CD4-positive, CD25-positive, alpha-beta regulatory T cell (primary cell): ENCODE results near the gene GNG3. TPM values are rescaled to one million over a fixed set of nuclear protein-coding genes. Genes with fewer than 3 reads are reported as not detected.
A peak's percentile ranks its signal among the peaks of the same experiment; 100 is the strongest.

Source experiments
- ATAC-seq, 2 donors: fragments of 150-1000 bp; cut with Tn5 transposase; one replicate each; pipeline ENCODE4 v1.10.0; 2021; ENCODE audit warnings: low read depth in 2 of 2, moderate number of reproducible peaks in 2 of 2, moderate library complexity in 1 of 2
- DNase-seq, 3 donors: peaks; one replicate each; pipeline versions ENCODE4 v3.0.0 to v3.0.0-alpha.2; 2012 to 2022; ENCODE audit warnings: mixed read lengths in 1 of 3
- H3K27ac ChIP-seq: one replicate; pipeline ENCODE4 v1.7.0; 2013; ENCODE audit warnings: mild to moderate bottlenecking, low read length; ENCODE audit not compliant: insufficient read depth, poor library complexity, severe bottlenecking
- H3K27me3 ChIP-seq: one replicate; pipeline ENCODE4 v1.7.0; 2013; ENCODE audit warnings: low read length; ENCODE audit not compliant: control insufficient read depth, insufficient read depth
- H3K36me3 ChIP-seq: one replicate; pipeline ENCODE4 v1.7.0; 2013; ENCODE audit warnings: mild to moderate bottlenecking, low read length, moderate library complexity; ENCODE audit not compliant: control insufficient read depth, insufficient read depth
- H3K4me1 ChIP-seq: 2 replicates; pipeline ENCODE4 v1.7.0; 2013; ENCODE audit warnings: mild to moderate bottlenecking, low read length; ENCODE audit not compliant: insufficient read depth, control insufficient read depth, poor library complexity, severe bottlenecking
- H3K4me3 ChIP-seq: one replicate; pipeline ENCODE4 v1.7.0; 2013; ENCODE audit warnings: low read depth, mild to moderate bottlenecking, low read length, moderate library complexity
- H3K9me3 ChIP-seq, 2 experiments: 1 replicate in 1 of 2; 2 replicates in 1 of 2; pipeline ENCODE4 v1.7.0; 2013; ENCODE audit warnings: low read length in 2 of 2, mild to moderate bottlenecking in 1 of 2, moderate library complexity in 1 of 2; ENCODE audit not compliant: control insufficient read depth in 2 of 2
- H3K27ac Mint-ChIP-seq, 3 donors: one replicate each; pipeline ENCODE4 v1.8.0; 2020 to 2022; ENCODE audit warnings: mild to moderate bottlenecking in 3 of 3, mixed read lengths in 3 of 3, moderate library complexity in 2 of 3
- H3K27me3 Mint-ChIP-seq: one replicate; pipeline ENCODE4 v1.8.0; 2022; ENCODE audit warnings: mild to moderate bottlenecking, mixed read lengths
- H3K36me3 Mint-ChIP-seq: one replicate; pipeline ENCODE4 v1.8.0; 2020; ENCODE audit warnings: mixed read lengths
- H3K4me1 Mint-ChIP-seq, 4 donors: one replicate each; pipeline ENCODE4 v1.8.0; 2020 to 2022; ENCODE audit warnings: mixed read lengths in 4 of 4, mild to moderate bottlenecking in 1 of 4
- H3K4me3 Mint-ChIP-seq, 4 donors: one replicate each; pipeline ENCODE4 v1.8.0; 2020 to 2022; ENCODE audit warnings: mild to moderate bottlenecking in 4 of 4, mixed read lengths in 4 of 4, moderate library complexity in 3 of 4
- H3K9me3 Mint-ChIP-seq, 7 donors: one replicate each; pipeline ENCODE4 v1.8.0; 2020 to 2022; ENCODE audit warnings: mixed read lengths in 7 of 7, mild to moderate bottlenecking in 3 of 7, moderate library complexity in 2 of 7
- polyA plus RNA-seq, 4 donors: library from polyadenylated mRNA; unstranded; fragments of 300-500 nt; fragmentation: Illumina TruSeq; gene quantifications; one replicate each; pipeline ENCODE4 v1.2.3, GENCODE V29; 2021
- total RNA-seq: library from RNA; stranded (reverse); gene quantifications from one replicate; pipeline ENCODE4 v1.2.3, GENCODE V29; 2022

GNG3 gene
- total RNA-seq (not detected), polyA plus RNA-seq (under 1 TPM in 2 of 4 donors, not detected in 2; 0.21 to 0.72 TPM)

- Mint-ChIP-seq H3K9me3 (no peaks in the 10 kb centered on the region), H3K27me3 (no peaks in the 10 kb centered on the region), H3K4me1 (peaks cover 0 to 57% (median 26%) of the 10 kb centered on the region in 4 donors), H3K4me3 (peak within 1 kb of the TSS; percentile 91 to 99 (median 92)), H3K27ac (peak within 1 kb of the TSS; percentile 95 to 100 (median 99)), H3K36me3 (peaks cover 4% of the 10 kb centered on the region)
- peak within 1 kb of the TSS; percentile 95 for H3K27ac ChIP-seq
- H3K9me3 ChIP-seq, result no peaks in the 10 kb centered on the region
- H3K27me3 ChIP-seq, result no peaks in the 10 kb centered on the region
- DNase-seq (no peak), ATAC-seq (no peak)
- H3K36me3 ChIP-seq, result peaks cover 9% of the 10 kb centered on the region
- peak within 1 kb of the TSS; percentile 95 for H3K4me3 ChIP-seq
- H3K4me1 ChIP-seq, result peaks cover 43% of the 10 kb centered on the region
Measured at GRCh38 chr11:62707277-62707861, at the start of gene GNG3, which contains the start of gene BSCL2. GNG3 (plus strand) TSS chr11:62707676; CDS start chr11:62708296, 620 bp downstream. BSCL2 (minus strand) TSS chr11:62707424; CDS start chr11:62707195, 229 bp downstream.

- H3K4me3 ChIP-seq, result peak overlapping the region; percentile 93
- H3K36me3 ChIP-seq, result peaks cover 17% of the 10 kb centered on the region
- no peaks in the 10 kb centered on the region for H3K9me3 ChIP-seq
- Mint-ChIP-seq H3K4me3 (peak overlapping the region; percentile 96 to 100 (median 97)), H3K4me1 (peaks cover 0 to 55% (median 27%) of the 10 kb centered on the region in 4 donors), H3K36me3 (peaks cover 7% of the 10 kb centered on the region), H3K9me3 (no peaks in the 10 kb centered on the region), H3K27me3 (peaks cover 4% of the 10 kb centered on the region), H3K27ac (peak overlapping the region; percentile 91 to 97 (median 93))
- peak overlapping the region; percentile 89 for H3K27ac ChIP-seq
- H3K4me1 ChIP-seq, result peaks cover 41% of the 10 kb centered on the region
- ATAC-seq, result peak; percentile 45 to 57
- DNase-seq, result peak in 2 of 3 donors; percentile 48 to 83
- H3K27me3 ChIP-seq, result no peaks in the 10 kb centered on the region
Measured at GRCh38 chr11:62664405-62665074, 42.9 kb upstream of the GNG3 start.

- H3K27me3 ChIP-seq, result no peaks in the 10 kb centered on the region
- peak within 1 kb of the TSS; percentile 89 for H3K27ac ChIP-seq
- H3K4me3 ChIP-seq, result peak within 1 kb of the TSS; percentile 93
- ATAC-seq (peak; percentile 92 to 94), DNase-seq (peak; percentile 90 to 96 (median 94))
- Mint-ChIP-seq H3K4me1 (peaks cover 1 to 60% (median 30%) of the 10 kb centered on the region in 4 donors), H3K36me3 (peaks cover 7% of the 10 kb centered on the region), H3K27me3 (peaks cover 4% of the 10 kb centered on the region), H3K9me3 (no peaks in the 10 kb centered on the region), H3K27ac (peak within 1 kb of the TSS; percentile 91 to 97 (median 93)), H3K4me3 (peak within 1 kb of the TSS; percentile 96 to 100 (median 97))
- H3K36me3 ChIP-seq, result peaks cover 17% of the 10 kb centered on the region
- no peaks in the 10 kb centered on the region for H3K9me3 ChIP-seq
- H3K4me1 ChIP-seq, result peaks cover 41% of the 10 kb centered on the region
Measured at GRCh38 chr11:62665075-62665598, 42.3 kb upstream of the GNG3 start, which contains the start of the genes C11orf98 and CSKMT. C11orf98 (minus strand) TSS chr11:62665210; CDS start chr11:62665169, 41 bp downstream. CSKMT (plus strand) TSS chr11:62665312; CDS start chr11:62665880, 568 bp downstream.

- Histone ChIP-seq H3K9me3 (no peaks in the 10 kb centered on the region), H3K4me1 (peaks cover 42% of the 10 kb centered on the region), H3K4me3 (peak overlapping the region; percentile 93), H3K27ac (peak overlapping the region; percentile 89), H3K36me3 (peaks cover 17% of the 10 kb centered on the region), H3K27me3 (no peaks in the 10 kb centered on the region)
- Mint-ChIP-seq H3K27me3 (peaks cover 4% of the 10 kb centered on the region), H3K4me3 (peak overlapping the region; percentile 96 to 100 (median 97)), H3K4me1 (peaks cover 5 to 66% (median 33%) of the 10 kb centered on the region in 4 donors), H3K9me3 (no peaks in the 10 kb centered on the region), H3K27ac (peak overlapping the region; percentile 53 to 97 (median 93)), H3K36me3 (peaks cover 7% of the 10 kb centered on the region)
- ATAC-seq (peak; percentile 25 to 28), DNase-seq (peak; percentile 49 to 60 (median 58))
Measured at GRCh38 chr11:62665599-62666258, 41.7 kb upstream of the GNG3 start.

GRCh38 chr11:62666259-62666926 is 41.1 kb upstream of the GNG3 start:
- Mint-ChIP-seq H3K9me3 (no peaks in the 10 kb centered on the region), H3K36me3 (peaks cover 7% of the 10 kb centered on the region), H3K27me3 (peaks cover 4% of the 10 kb centered on the region), H3K27ac (peak overlapping the region; percentile 93 to 97 (median 94)), H3K4me3 (peak overlapping the region; percentile 96 to 100 (median 97)), H3K4me1 (peaks cover 5 to 73% (median 36%) of the 10 kb centered on the region in 4 donors)
- peaks cover 17% of the 10 kb centered on the region for H3K36me3 ChIP-seq
- no peaks in the 10 kb centered on the region for H3K9me3 ChIP-seq
- peak overlapping the region; percentile 93 for H3K4me3 ChIP-seq
- peaks cover 46% of the 10 kb centered on the region for H3K4me1 ChIP-seq
- H3K27ac ChIP-seq, result peak overlapping the region; percentile 89
- H3K27me3 ChIP-seq, result no peaks in the 10 kb centered on the region
- ATAC-seq (no peak), DNase-seq (no peak)

- peak overlapping the region; percentile 96 to 100 (median 97) for H3K4me3 Mint-ChIP-seq
- Histone ChIP-seq H3K27me3 (no peaks in the 10 kb centered on the region), H3K27ac (no peak overlapping the region), H3K4me1 (peaks cover 53% of the 10 kb centered on the region), H3K36me3 (peaks cover 17% of the 10 kb centered on the region), H3K4me3 (peak overlapping the region; percentile 93), H3K9me3 (no peaks in the 10 kb centered on the region)
- no peak for DNase-seq
- peaks cover 10% of the 10 kb centered on the region for H3K36me3 Mint-ChIP-seq
- H3K4me1 Mint-ChIP-seq, result peaks cover 8 to 76% (median 41%) of the 10 kb centered on the region in 4 donors
- peaks cover 4% of the 10 kb centered on the region for H3K27me3 Mint-ChIP-seq
- H3K9me3 Mint-ChIP-seq, result no peaks in the 10 kb centered on the region
- H3K27ac Mint-ChIP-seq, result peak overlapping the region in 1 of 3 donors; percentile 5
- no peak for ATAC-seq
Measured at GRCh38 chr11:62667460-62667859, 40.0 kb upstream of the GNG3 start.
